Right lobe of liver (tissue), 6 donors: Measurements from ENCODE around the gene ZNF546. TPM values are rescaled to one million over a fixed set of nuclear protein-coding genes. Genes with fewer than 3 reads are reported as not detected.

Experiments used
- ATAC-seq, 4 donors: fragments of 200-7000 bp; cut with Tn5 transposase; one replicate each; pipeline ENCODE4 v1.9.1; 2020; ENCODE audit warnings: mild to moderate bottlenecking in 4 of 4, moderate library complexity in 4 of 4
- DNase-seq, 3 donors: peaks; one replicate each; pipeline ENCODE4 v3.0.0-alpha.2; 2020
- H3K27ac ChIP-seq, 3 donors: fragments of 200-600 bp; one replicate each; pipeline ENCODE4 v1.8.0; 2022
- H3K27me3 ChIP-seq, 2 donors: fragments of 200-600 bp; one replicate each; pipeline ENCODE4 v1.8.0; 2022
- H3K36me3 ChIP-seq, 4 donors: fragments of 200-600 bp; sonication (generic) in 1 of 4; one replicate each; pipeline versions ENCODE4 v1.5.1 to v1.8.0; 2017 to 2022; ENCODE audit warnings: control low read depth in 1 of 4
- H3K4me1 ChIP-seq, 4 donors: fragments of 200-600 bp; sonication (generic) in 1 of 4; one replicate each; pipeline versions ENCODE4 v1.5.1 to v1.8.0; 2017 to 2022; ENCODE audit warnings: control low read depth in 1 of 4
- H3K4me3 ChIP-seq, 3 donors: fragments of 200-600 bp; one replicate each; pipeline ENCODE4 v1.8.0; 2022
- H3K9me3 ChIP-seq, 4 donors: fragments of 200-600 bp; sonication (generic) in 1 of 4; one replicate each; pipeline versions ENCODE4 v1.5.1 to v1.8.0; 2017 to 2022; ENCODE audit warnings: control low read depth in 1 of 4
- POLR2A ChIP-seq: fragments of 450-650 bp; IDR thresholded peaks from one replicate; pipeline ENCODE4 v1.6.1; 2017; ENCODE audit warnings: antibody characterized with exemption, mild to moderate bottlenecking
- WGBS: methylation state at CpG from one replicate; pipeline ENCODE4 v1.1.6; 2018; ENCODE audit warnings: low coverage, low lambda C conversion rate; ENCODE audit not compliant: insufficient coverage; ENCODE audit errors: missing lambda C conversion rate; 5-methylcytosine and 5-hydroxymethylcytosine counted together
- intact Hi-C, 2 donors: fragments of 100-400 bp; cut with DNase I; formaldehyde crosslinking; loops; one replicate each; pipeline versions ENCODE4 v1.11.2 to v1.14.1; 2022
- total RNA-seq, 6 experiments: library from RNA; depleted of rRNA in 2 of 6; stranded (reverse); fragments of >200 nt in 2 of 6; fragmentation: NEBNext Ultra II Directional in 3 of 6; extraction: Animal tissue kit (Norgen Biotek cat#: 25700) in 3 of 6; gene quantifications; one replicate each; pipeline versions ENCODE4 v1.1.0 to v1.2.4, GENCODE V29; 2016 to 2023
- TF ChIP-seq, protein P1 (sequence below), 4 donors: fragments of 200-600 bp in 3 of 4; fragments of 450-650 bp in 1 of 4; IDR thresholded peaks; one replicate each; pipeline versions ENCODE4 v1.5.1 to v1.8.0; 2016 to 2022; ENCODE audit warnings: antibody characterized with exemption in 4 of 4, mild to moderate bottlenecking in 2 of 4
- donor health status: DM: no; HTN: yes; CAD: no.
- donor health status: DM: no; HTN: no; CAD: no.
- donor health status: DM: no; HTN: no; CAD: no.
- donor health status: DM: no; HTN: yes; CAD: no.
- donor health status: DM: no; HTN: yes; CAD: no.

Gene ZNF546
- total RNA-seq, 6 experiments from 2014 or later, result 1.5 to 5.4 (median 3.5) TPM

DNA sequence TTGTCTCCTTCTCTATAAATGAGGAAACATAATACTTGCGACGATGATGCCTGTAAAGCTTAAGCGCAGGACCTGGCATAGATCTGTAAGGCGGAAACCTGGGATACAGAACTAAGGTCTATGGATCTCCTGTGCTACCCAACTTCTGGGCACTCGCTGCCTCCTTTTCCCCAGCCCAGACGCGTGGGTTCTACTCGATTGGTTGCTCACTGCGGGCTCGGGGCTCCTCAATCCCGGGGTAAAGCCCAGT is 26.5 kb upstream of the ZNF546 start:
- peaks cover 0 to 32% (median 16%) of the 10 kb centered on the region in 4 donors for H3K36me3 ChIP-seq
- 3% methylated on average over 4 of the region's 11 CpGs for WGBS
- DNase-seq (no peak), ATAC-seq (peak in 3 of 4 donors; percentile 34 to 41 (median 36))
- H3K4me3 ChIP-seq, result peak overlapping the region; percentile 61 to 74 (median 73)
- H3K27ac ChIP-seq, result peak overlapping the region; percentile 77 to 86 (median 82)
- H3K27me3 ChIP-seq, result no peaks in the 10 kb centered on the region
- H3K9me3 ChIP-seq, result no peaks in the 10 kb centered on the region
- TF ChIP-seq POLR2A, result no peak
- TF ChIP-seq, protein P1, sequence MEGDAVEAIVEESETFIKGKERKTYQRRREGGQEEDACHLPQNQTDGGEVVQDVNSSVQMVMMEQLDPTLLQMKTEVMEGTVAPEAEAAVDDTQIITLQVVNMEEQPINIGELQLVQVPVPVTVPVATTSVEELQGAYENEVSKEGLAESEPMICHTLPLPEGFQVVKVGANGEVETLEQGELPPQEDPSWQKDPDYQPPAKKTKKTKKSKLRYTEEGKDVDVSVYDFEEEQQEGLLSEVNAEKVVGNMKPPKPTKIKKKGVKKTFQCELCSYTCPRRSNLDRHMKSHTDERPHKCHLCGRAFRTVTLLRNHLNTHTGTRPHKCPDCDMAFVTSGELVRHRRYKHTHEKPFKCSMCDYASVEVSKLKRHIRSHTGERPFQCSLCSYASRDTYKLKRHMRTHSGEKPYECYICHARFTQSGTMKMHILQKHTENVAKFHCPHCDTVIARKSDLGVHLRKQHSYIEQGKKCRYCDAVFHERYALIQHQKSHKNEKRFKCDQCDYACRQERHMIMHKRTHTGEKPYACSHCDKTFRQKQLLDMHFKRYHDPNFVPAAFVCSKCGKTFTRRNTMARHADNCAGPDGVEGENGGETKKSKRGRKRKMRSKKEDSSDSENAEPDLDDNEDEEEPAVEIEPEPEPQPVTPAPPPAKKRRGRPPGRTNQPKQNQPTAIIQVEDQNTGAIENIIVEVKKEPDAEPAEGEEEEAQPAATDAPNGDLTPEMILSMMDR (IDR thresholded peaks at IDR 0.05), result no peak
- intact Hi-C loops, result no loop called here
- H3K4me1 ChIP-seq, result peaks cover 0 to 17% (median 4%) of the 10 kb centered on the region in 4 donors

DNA sequence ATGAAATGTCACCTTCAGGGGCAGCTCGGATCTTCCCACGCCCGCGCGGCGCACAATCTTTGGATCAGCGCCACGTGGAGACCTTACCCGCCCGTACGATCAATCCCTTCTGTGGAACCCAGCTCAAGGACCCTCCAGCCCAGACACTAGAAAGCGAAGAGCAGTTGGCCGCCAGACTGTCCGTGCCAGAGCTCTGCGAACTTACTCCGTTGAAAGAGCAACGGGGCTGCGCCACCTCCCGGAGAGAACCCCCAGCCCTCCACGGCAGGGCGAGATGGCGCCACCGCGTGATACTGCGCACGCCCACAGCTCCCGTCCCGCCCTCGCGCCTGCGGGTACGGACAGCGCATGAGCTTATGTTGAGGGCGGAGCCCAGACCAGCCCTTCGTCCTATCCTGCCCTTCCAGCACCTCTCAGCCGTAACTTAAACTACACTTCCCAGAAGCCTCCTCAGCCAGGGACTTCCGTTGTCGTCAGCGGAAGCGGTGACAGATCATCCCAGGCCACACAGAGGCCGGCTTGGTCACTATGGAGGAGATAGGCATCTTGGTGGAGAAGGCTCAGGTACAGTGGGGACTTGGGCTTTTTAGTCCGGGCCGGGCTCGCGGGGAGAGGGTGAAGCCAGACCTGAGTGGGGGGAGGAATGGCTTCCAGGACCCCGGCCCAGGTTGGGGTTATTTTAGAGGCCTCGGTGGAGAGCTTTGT is 26.0 kb upstream of the ZNF546 start, which contains the start of gene PSMC4:
TSS of gene PSMC4 (plus strand) at position 491 of the 705 bp plus-strand sequence. CDS start at position 529, 38 bp downstream.
- H3K27me3 ChIP-seq, result no peaks in the 10 kb centered on the region
- no peaks in the 10 kb centered on the region for H3K9me3 ChIP-seq
- H3K4me1 ChIP-seq, result peaks cover 0 to 17% (median 4%) of the 10 kb centered on the region in 4 donors
- H3K27ac ChIP-seq, result peak within 1 kb of the TSS; percentile 77 to 86 (median 82)
- H3K36me3 ChIP-seq, result peaks cover 0 to 36% (median 16%) of the 10 kb centered on the region in 4 donors
- intact Hi-C loops, result no loop called here
- H3K4me3 ChIP-seq, result peak within 1 kb of the TSS; percentile 61 to 74 (median 73)
- ATAC-seq (peak; percentile 97 to 99 (median 98)), DNase-seq (peak; percentile 98 to 99 (median 99))
- WGBS, result 0% methylated on average over 14 of the region's 47 CpGs
- TF ChIP-seq POLR2A, result peak; percentile 78
- TF ChIP-seq, protein P1 (IDR thresholded peaks at IDR 0.05), result peak; percentile 74 to 81 (median 78)

DNA sequence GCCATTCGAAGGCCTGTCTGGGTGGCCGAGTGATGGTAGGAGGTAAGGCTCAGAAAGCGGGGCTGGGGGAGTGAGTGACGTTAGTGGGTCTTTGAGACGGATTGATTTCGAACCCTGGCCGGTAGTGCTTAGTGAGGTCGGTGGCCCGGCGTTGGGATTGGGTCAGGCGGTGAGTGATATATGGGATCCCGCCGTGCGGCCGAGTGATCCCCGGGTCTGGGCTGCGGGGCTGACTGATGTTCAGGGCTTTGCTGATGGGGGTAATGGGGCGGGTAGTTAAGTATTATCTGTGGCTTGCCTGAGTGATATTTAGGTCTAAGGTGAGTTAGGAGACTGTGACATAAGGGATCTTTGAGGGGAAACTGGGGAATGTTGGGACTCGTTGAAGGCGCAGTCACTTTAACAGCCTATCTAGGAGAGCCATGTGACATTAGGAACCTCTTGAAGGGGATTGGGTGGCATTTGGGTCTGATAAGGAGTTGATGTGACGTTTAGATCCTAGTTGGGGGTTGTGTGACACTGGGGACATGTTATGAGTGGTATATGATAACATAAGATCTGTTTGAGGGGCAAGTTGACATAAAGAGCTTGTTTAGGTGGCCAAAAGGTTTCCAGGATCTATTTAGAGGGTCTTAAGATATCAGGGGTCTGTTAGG is 25.4 kb upstream of the ZNF546 start:
- Histone ChIP-seq H3K27ac (peak overlapping the region; percentile 18 to 61 (median 52)), H3K4me3 (peak overlapping the region; percentile 61 to 74 (median 73)), H3K4me1 (peaks cover 0 to 17% (median 4%) of the 10 kb centered on the region in 4 donors), H3K9me3 (no peaks in the 10 kb centered on the region), H3K36me3 (peaks cover 0 to 37% (median 16%) of the 10 kb centered on the region in 4 donors), H3K27me3 (no peaks in the 10 kb centered on the region)
- 1% methylated on average over 18 of the region's 21 CpGs for WGBS
- TF ChIP-seq, protein P1 (IDR thresholded peaks at IDR 0.05), result no peak
- TF ChIP-seq POLR2A, result no peak
- no peak for ATAC-seq
- no peak for DNase-seq
- intact Hi-C loops, result no loop called here

DNA sequence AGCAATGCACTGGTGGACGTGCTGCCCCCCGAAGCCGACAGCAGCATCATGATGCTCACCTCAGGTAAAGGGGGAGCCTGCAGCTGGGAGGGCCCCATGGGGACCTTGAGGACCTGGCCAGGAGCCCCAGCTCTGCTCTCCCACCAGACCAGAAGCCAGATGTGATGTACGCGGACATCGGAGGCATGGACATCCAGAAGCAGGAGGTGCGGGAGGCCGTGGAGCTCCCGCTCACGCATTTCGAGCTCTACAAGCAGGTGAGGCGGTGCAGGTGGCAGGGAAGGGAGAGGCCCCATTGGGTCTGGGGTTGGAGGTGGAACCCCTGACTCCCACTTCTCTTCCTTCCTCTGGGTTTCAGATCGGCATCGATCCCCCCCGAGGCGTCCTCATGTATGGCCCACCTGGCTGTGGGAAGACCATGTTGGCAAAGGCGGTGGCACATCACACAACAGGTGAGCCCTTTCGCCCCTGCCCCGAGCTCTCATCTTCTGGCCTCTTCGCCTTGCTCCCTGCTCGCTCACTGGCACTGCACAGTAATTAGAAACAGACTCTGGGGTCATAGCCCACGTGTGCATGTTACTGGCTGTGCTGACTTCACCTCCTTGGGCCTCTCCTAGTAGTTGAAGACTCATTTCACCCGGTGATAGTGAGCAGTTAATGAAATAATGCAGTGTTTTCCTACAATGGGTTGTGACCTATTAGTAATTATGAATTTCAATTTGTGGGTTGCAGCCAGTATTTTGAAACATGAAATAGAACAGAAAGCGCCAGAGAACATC is 22.3 kb upstream of the ZNF546 start:
- Histone ChIP-seq H3K36me3 (peaks cover 0 to 47% (median 23%) of the 10 kb centered on the region in 4 donors), H3K27ac (no peak overlapping the region), H3K4me3 (no peak overlapping the region), H3K27me3 (no peaks in the 10 kb centered on the region), H3K9me3 (no peaks in the 10 kb centered on the region), H3K4me1 (peaks cover 0 to 11% (median 4%) of the 10 kb centered on the region in 4 donors)
- intact Hi-C loops, result no loop called here
- ATAC-seq (no peak), DNase-seq (no peak)
- WGBS, result 93% methylated on average over 6 of the region's 24 CpGs
- no peak for TF ChIP-seq POLR2A
- TF ChIP-seq, protein P1 (IDR thresholded peaks at IDR 0.05), result no peak
